NCI-H1930 (cell line): ENCODE results near the gene TMEM184A.

Experiments used
- DNase-seq, 2 experiments: peaks; one replicate each; lab custom pipeline; 2025; lab: John Stamatoyannopoulos, UW

TMEM184A gene

GRCh38 chr7:1501487-1502270, 54.3 kb downstream of the TMEM184A start:
- no peak for DNase-seq

GRCh38 chr7:1500064-1500807, 55.8 kb downstream of the TMEM184A start:
- no peak for DNase-seq

- DNase-seq, result no peak
Observed at GRCh38 chr7:1499367-1500029, 56.5 kb downstream of the TMEM184A start.

- DNase-seq, result no peak
Observed at GRCh38 chr7:1498370-1499305, 57.4 kb downstream of the TMEM184A start.

GRCh38 chr7:1497293-1497927, 58.6 kb downstream of the TMEM184A start:
- no peak for DNase-seq

- DNase-seq, result no peak
Observed at GRCh38 chr7:1496531-1497292, 59.3 kb downstream of the TMEM184A start.

GRCh38 chr7:1495564-1496242, 60.3 kb downstream of the TMEM184A start:
- DNase-seq, result no peak

- DNase-seq, result no peak
Observed at GRCh38 chr7:1494866-1495563, 61.0 kb downstream of the TMEM184A start.

GRCh38 chr7:1494447-1494846, 61.6 kb downstream of the TMEM184A start:
- DNase-seq, result no peak

- DNase-seq, result no peak
Observed at GRCh38 chr7:1493571-1493970, 62.4 kb downstream of the TMEM184A start.

GRCh38 chr7:1493129-1493528, 62.9 kb downstream of the TMEM184A start:
- DNase-seq, result no peak

- DNase-seq, result no peak
Observed at GRCh38 chr7:1492640-1493039, 63.4 kb downstream of the TMEM184A start.
